ENCODE results near the gene LSS. TPM values are rescaled to one million over a fixed set of nuclear protein-coding genes. Genes with fewer than 3 reads are reported as not detected.

Gene LSS
- total and polyA plus RNA-seq, 2 experiments from 2014 or later = 86.9 to 112 TPM

GRCh38 chr21:46157987-46158451 is 70.6 kb downstream of the LSS start:
- TF ChIP-seq, protein P1, sequence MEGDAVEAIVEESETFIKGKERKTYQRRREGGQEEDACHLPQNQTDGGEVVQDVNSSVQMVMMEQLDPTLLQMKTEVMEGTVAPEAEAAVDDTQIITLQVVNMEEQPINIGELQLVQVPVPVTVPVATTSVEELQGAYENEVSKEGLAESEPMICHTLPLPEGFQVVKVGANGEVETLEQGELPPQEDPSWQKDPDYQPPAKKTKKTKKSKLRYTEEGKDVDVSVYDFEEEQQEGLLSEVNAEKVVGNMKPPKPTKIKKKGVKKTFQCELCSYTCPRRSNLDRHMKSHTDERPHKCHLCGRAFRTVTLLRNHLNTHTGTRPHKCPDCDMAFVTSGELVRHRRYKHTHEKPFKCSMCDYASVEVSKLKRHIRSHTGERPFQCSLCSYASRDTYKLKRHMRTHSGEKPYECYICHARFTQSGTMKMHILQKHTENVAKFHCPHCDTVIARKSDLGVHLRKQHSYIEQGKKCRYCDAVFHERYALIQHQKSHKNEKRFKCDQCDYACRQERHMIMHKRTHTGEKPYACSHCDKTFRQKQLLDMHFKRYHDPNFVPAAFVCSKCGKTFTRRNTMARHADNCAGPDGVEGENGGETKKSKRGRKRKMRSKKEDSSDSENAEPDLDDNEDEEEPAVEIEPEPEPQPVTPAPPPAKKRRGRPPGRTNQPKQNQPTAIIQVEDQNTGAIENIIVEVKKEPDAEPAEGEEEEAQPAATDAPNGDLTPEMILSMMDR (IDR thresholded peaks at IDR 0.05; ENCODE audit: low read depth, low read length) = no peak
- DNase-seq (ENCODE audit: low read depth in 1 of 2, low spot score in 1 of 2) = no peak
- H3K36me3 ChIP-seq = no peaks in the 10 kb centered on the region
- H3K27ac ChIP-seq = no peak overlapping the region
- peaks cover 29% of the 10 kb centered on the region for H3K4me1 ChIP-seq (ENCODE audit: low read depth)
- H3K4me3 ChIP-seq = no peak overlapping the region
- no peaks in the 10 kb centered on the region for H3K9me3 ChIP-seq (ENCODE audit: low read depth)
- H3K27me3 ChIP-seq = no peaks in the 10 kb centered on the region

DNA sequence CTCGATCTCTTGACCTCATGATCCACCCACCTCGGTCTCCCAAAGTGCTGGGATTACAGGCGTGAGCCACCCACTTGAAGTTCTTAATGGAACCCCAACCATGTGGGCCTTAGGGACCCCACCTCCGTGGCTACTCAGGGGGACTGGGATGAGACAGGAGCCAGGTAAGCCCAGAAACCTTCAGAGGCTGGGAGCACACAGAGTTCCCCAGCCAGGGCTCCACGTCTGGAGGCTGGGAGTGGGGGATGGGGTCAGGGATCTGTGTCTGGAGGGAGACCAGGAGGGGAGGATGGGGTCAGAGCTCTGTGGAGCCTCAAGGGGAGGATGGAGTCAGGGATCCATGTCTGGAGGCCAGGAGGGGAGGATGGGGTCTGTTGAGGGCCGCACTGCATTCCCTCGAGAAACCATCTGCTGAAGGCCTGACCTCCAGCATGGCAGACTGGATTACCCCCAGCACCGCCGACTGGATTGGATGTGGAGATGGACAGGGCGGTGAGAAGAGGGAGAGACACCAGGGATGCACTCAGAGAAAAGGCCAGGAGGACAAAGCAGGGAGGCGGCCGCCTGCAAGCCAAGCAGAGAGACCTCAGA is 71.1 kb downstream of the LSS start:
- no peak overlapping the region for H3K27ac ChIP-seq
- no peak overlapping the region for H3K4me3 ChIP-seq
- no peaks in the 10 kb centered on the region for H3K27me3 ChIP-seq
- H3K4me1 ChIP-seq (ENCODE audit: low read depth) = peaks cover 34% of the 10 kb centered on the region
- TF ChIP-seq, protein P1 (IDR thresholded peaks at IDR 0.05; ENCODE audit: low read depth, low read length) = no peak
- DNase-seq (ENCODE audit: low read depth in 1 of 2, low spot score in 1 of 2) = no peak
- H3K36me3 ChIP-seq = no peaks in the 10 kb centered on the region
- no peaks in the 10 kb centered on the region for H3K9me3 ChIP-seq (ENCODE audit: low read depth)

DNA sequence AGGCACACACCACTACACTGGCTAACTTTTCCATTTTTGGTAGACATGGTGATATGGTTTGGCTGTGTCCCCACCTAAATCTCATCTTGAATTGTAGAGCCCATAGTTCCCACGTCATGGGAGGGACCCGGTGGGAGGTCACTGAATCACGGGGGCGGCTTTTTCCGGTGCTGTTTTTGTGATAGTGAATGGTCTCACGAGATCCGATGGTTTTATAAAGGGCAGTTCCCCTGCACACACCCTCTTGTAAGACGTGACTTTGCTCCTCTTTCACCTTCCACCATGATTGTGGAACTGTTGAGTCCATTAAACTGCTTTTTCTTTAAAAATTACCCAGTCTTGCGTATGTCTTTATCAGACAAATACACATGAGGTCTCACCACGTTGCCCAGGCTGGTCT is 71.9 kb downstream of the LSS start:
- Histone ChIP-seq H3K4me1 (ENCODE audit: low read depth) (peaks cover 37% of the 10 kb centered on the region), H3K36me3 (no peaks in the 10 kb centered on the region), H3K27ac (peak overlapping the region; percentile 91), H3K9me3 (ENCODE audit: low read depth) (no peaks in the 10 kb centered on the region), H3K27me3 (no peaks in the 10 kb centered on the region), H3K4me3 (no peak overlapping the region)
- no peak for DNase-seq (ENCODE audit: low read depth in 1 of 2, low spot score in 1 of 2)
- TF ChIP-seq, protein P1 (IDR thresholded peaks at IDR 0.05; ENCODE audit: low read depth, low read length) = no peak

- DNase-seq (ENCODE audit: low read depth in 1 of 2, low spot score in 1 of 2) = no peak
- TF ChIP-seq, protein P1 (IDR thresholded peaks at IDR 0.05; ENCODE audit: low read depth, low read length) = no peak
- Histone ChIP-seq H3K9me3 (ENCODE audit: low read depth) (no peaks in the 10 kb centered on the region), H3K27ac (peak overlapping the region; percentile 91), H3K36me3 (no peaks in the 10 kb centered on the region), H3K4me1 (ENCODE audit: low read depth) (peaks cover 37% of the 10 kb centered on the region), H3K4me3 (no peak overlapping the region), H3K27me3 (no peaks in the 10 kb centered on the region)
These were observed 72.3 kb downstream of the LSS start for GRCh38 chr21:46156378-46156645.

GRCh38 chr21:46155514-46156377 is 72.8 kb downstream of the LSS start, which contains the start of gene FTCD:
FTCD (minus strand) TSS chr21:46155579; CDS start chr21:46155523, 56 bp downstream.
- Histone ChIP-seq H3K36me3 (no peaks in the 10 kb centered on the region), H3K9me3 (ENCODE audit: low read depth) (no peaks in the 10 kb centered on the region), H3K27ac (peak within 1 kb of the TSS; percentile 91), H3K4me3 (no peak within 1 kb of the TSS), H3K4me1 (ENCODE audit: low read depth) (peaks cover 37% of the 10 kb centered on the region), H3K27me3 (no peaks in the 10 kb centered on the region)
- TF ChIP-seq, protein P1 (IDR thresholded peaks at IDR 0.05; ENCODE audit: low read depth, low read length) = no peak
- no peak for DNase-seq (ENCODE audit: low read depth in 1 of 2, low spot score in 1 of 2)

Measured in cardiac muscle cell (in vitro differentiated cells and primary cell).